HG03159 (cell line): ENCODE data around the gene IKBKG.
"Not testable (repeated sequence)": the region's sequence is repeated elsewhere in the genome, so short reads cannot be mapped to it uniquely, and the experiment has no call there.

Experiments
- ATAC-seq: cut with Tn5 transposase; IDR thresholded peaks from one replicate; pipeline ENCODE4 v1.9.1; 2021; ENCODE audit warnings: mild to moderate bottlenecking, moderate library complexity; ENCODE audit not compliant: unreplicated experiment

Gene IKBKG

GRCh38 chrX:154547245-154548027 is at the start of gene IKBKG:
TSS of gene IKBKG (plus strand) at chrX:154547620. CDS start at chrX:154552003, 4,383 bp downstream.
- peak; percentile 83 for ATAC-seq

GRCh38 chrX:154501423-154501822 is 46.0 kb upstream of the IKBKG start:
- ATAC-seq: not testable (repeated sequence)

- ATAC-seq: no peak
These were observed 45.3 kb upstream of the IKBKG start for GRCh38 chrX:154502098-154502497.

- ATAC-seq: no peak
These were observed 44.4 kb upstream of the IKBKG start for GRCh38 chrX:154502989-154503388.

GRCh38 chrX:154505734-154506133 is 41.7 kb upstream of the IKBKG start:
- ATAC-seq: no peak

GRCh38 chrX:154506483-154507332 is 40.7 kb upstream of the IKBKG start:
- no peak for ATAC-seq

GRCh38 chrX:154507673-154508383 is 39.6 kb upstream of the IKBKG start:
- no peak for ATAC-seq

- no peak for ATAC-seq
These were observed 39.1 kb upstream of the IKBKG start for GRCh38 chrX:154508384-154508745.

GRCh38 chrX:154509455-154509854 is 38.0 kb upstream of the IKBKG start:
- no peak for ATAC-seq

GRCh38 chrX:154511761-154512160 is 35.7 kb upstream of the IKBKG start:
- ATAC-seq: no peak

GRCh38 chrX:154512879-154513553 is 34.4 kb upstream of the IKBKG start:
- ATAC-seq: no peak

GRCh38 chrX:154513716-154514115 is 33.7 kb upstream of the IKBKG start:
- ATAC-seq: no peak

- ATAC-seq: no peak
These were observed 32.1 kb upstream of the IKBKG start for GRCh38 chrX:154515090-154515965.

- ATAC-seq: peak; percentile 83
These were observed 31.3 kb upstream of the IKBKG start, which contains the start of gene FAM3A for GRCh38 chrX:154515966-154516655. TSS of gene FAM3A (minus strand) at chrX:154516232. CDS start at chrX:154515772, 460 bp downstream.

- ATAC-seq: no peak
These were observed 30.7 kb upstream of the IKBKG start for GRCh38 chrX:154516656-154517100.

- ATAC-seq: no peak
These were observed 30.2 kb upstream of the IKBKG start for GRCh38 chrX:154517101-154517781.

- no peak for ATAC-seq
These were observed 28.0 kb upstream of the IKBKG start for GRCh38 chrX:154519389-154519788.
